ENCODE data around the gene ADH5.

DNA sequence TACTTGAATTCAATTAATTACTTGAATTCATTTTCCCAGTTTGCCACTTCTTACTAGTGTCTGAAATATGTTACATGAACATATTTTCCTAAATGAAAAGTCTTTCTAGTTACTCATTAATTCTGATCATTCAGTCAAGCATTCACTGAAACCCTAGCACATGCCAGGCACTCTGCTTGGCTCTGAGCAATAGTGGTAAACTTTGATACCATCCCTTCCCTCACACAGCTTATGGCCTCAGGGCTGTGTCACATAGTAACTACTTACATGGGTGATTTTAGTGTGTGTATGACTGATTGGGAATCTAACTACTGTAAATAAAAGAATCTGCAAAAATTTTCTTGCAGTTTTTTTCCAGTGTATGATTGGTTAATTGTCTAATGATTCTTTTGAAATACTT, 60.4 kb downstream of the ADH5 start:
- TF ChIP-seq, protein P1, sequence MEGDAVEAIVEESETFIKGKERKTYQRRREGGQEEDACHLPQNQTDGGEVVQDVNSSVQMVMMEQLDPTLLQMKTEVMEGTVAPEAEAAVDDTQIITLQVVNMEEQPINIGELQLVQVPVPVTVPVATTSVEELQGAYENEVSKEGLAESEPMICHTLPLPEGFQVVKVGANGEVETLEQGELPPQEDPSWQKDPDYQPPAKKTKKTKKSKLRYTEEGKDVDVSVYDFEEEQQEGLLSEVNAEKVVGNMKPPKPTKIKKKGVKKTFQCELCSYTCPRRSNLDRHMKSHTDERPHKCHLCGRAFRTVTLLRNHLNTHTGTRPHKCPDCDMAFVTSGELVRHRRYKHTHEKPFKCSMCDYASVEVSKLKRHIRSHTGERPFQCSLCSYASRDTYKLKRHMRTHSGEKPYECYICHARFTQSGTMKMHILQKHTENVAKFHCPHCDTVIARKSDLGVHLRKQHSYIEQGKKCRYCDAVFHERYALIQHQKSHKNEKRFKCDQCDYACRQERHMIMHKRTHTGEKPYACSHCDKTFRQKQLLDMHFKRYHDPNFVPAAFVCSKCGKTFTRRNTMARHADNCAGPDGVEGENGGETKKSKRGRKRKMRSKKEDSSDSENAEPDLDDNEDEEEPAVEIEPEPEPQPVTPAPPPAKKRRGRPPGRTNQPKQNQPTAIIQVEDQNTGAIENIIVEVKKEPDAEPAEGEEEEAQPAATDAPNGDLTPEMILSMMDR (IDR thresholded peaks at IDR 0.05; ENCODE audit: control extremely low read depth in 1 of 3, insufficient read depth in 1 of 3, low read depth in 1 of 3, low read length in 3 of 3) = no peak
- TF ChIP-seq EP300 (IDR thresholded peaks at IDR 0.05; ENCODE audit: borderline replicate concordance in 1 of 2, low read depth in 2 of 2, low read length in 2 of 2) (no peak), POLR2AphosphoS5 (IDR thresholded peaks at IDR 0.05; ENCODE audit: low read depth, low read length) (no peak), YY1 (IDR thresholded peaks at IDR 0.05; ENCODE audit: low read depth, low read length) (no peak), CREB1 (IDR thresholded peaks at IDR 0.05) (no peak), RAD21 (IDR thresholded peaks at IDR 0.05 in 1 of 2, conservative IDR thresholded peaks at IDR 0.05 in 1 of 2; ENCODE audit: low read depth in 2 of 2, low read length in 2 of 2) (no peak), JUN (IDR thresholded peaks at IDR 0.05; ENCODE audit: low read depth, low read length) (no peak), GTF2F1 (IDR thresholded peaks at IDR 0.05; ENCODE audit: borderline replicate concordance, low read depth, low read length) (no peak)
- TF ChIP-seq, protein P2, sequence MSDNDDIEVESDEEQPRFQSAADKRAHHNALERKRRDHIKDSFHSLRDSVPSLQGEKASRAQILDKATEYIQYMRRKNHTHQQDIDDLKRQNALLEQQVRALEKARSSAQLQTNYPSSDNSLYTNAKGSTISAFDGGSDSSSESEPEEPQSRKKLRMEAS (IDR thresholded peaks at IDR 0.05) = no peak
